GM18499 (cell line): ENCODE measurements around the gene PREB.

ENCODE experiments used
- ATAC-seq: cut with Tn5 transposase; IDR thresholded peaks from one replicate; pipeline ENCODE4 v1.9.1; 2021; ENCODE audit warnings: moderate number of reproducible peaks; ENCODE audit not compliant: insufficient read depth, unreplicated experiment

PREB gene

GRCh38 chr2:27085062-27085672, 49.3 kb downstream of the PREB start:
- ATAC-seq = no peak

GRCh38 chr2:27084297-27085061, 50.0 kb downstream of the PREB start:
- ATAC-seq = no peak

GRCh38 chr2:27083410-27084296, 50.8 kb downstream of the PREB start:
- ATAC-seq = no peak

GRCh38 chr2:27082773-27083409, 51.5 kb downstream of the PREB start:
- no peak for ATAC-seq

- no peak for ATAC-seq
Observed at GRCh38 chr2:27081984-27082772, 52.3 kb downstream of the PREB start.
